Measurements from ENCODE around the gene CAMKK2. TPM values are rescaled to one million over a fixed set of nuclear protein-coding genes. Genes with fewer than 3 reads are reported as not detected.

CAMKK2 gene
- total RNA-seq, 1 experiment from 2014 or later, result 24.7 TPM

DNA sequence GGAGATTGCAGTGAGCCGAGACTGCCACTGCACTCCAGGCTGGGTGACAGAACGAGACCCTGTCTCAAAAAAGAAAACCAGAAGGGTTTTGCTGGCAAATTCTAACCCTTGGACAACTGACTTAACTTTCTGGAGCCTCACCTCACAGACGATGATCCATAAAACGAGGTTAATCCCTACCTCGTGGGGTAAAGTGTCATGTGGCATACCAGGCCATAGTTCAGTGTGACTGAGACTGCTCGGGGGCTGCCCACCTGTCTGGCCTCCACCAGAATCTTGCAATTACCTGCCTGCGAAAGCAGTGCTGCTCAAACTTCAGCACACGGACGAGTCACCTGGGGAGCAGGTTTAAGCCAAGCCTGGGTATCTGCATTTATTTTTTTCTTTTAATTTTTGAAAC is 59.7 kb downstream of the CAMKK2 start:
- Histone ChIP-seq H3K9ac (ENCODE audit: extremely low read depth, insufficient read length, low read length) (no peak overlapping the region), H2BK12ac (ENCODE audit: insufficient read length, low read depth, low read length) (no peak overlapping the region), H3K18ac (ENCODE audit: insufficient read length, low read depth, low read length) (no peak overlapping the region), H2BK20ac (ENCODE audit: low read depth, low read length, poor library complexity, severe bottlenecking) (no peak overlapping the region), H4K91ac (ENCODE audit: insufficient read length, low read depth, low read length) (no peak overlapping the region), H2AK5ac (ENCODE audit: insufficient read length, low read length) (no peak overlapping the region), H3K27me3 (ENCODE audit: insufficient read depth, low read length) (no peaks in the 10 kb centered on the region), H4K8ac (replicated peaks; ENCODE audit: insufficient read length, low read depth, low read length) (no peak overlapping the region), H3K56ac (ENCODE audit: insufficient read length, low read depth, low read length) (no peak overlapping the region), H3K9me3 (ENCODE audit: control insufficient read depth, low read depth, low read length) (no peaks in the 10 kb centered on the region), H3K27ac (ENCODE audit: insufficient read length, low read depth, low read length) (no peak overlapping the region), H3K14ac (ENCODE audit: insufficient read depth, low read length) (no peak overlapping the region), H2BK120ac (ENCODE audit: low read depth, low read length, poor library complexity, severe bottlenecking) (no peak overlapping the region), H3K79me2 (ENCODE audit: insufficient read depth, low read length) (no peaks in the 10 kb centered on the region), H3K4me1 (ENCODE audit: insufficient read depth, low read length) (peaks cover 3% of the 10 kb centered on the region; the same call in 1 of the 2 replicates), H3K79me1 (ENCODE audit: insufficient read depth, low read depth, low read length, poor library complexity, severe bottlenecking) (no peaks in the 10 kb centered on the region), H3K4ac (ENCODE audit: low read depth, low read length) (no peak overlapping the region), H4K20me1 (ENCODE audit: control insufficient read depth, insufficient read depth, insufficient read length) (no peaks in the 10 kb centered on the region), H3T11ph (ENCODE audit: low read length) (no peak overlapping the region), H3K23me2 (ENCODE audit: insufficient read length, low read depth, low read length, poor library complexity, severe bottlenecking) (no peaks in the 10 kb centered on the region), H2BK15ac (ENCODE audit: low read depth, low read length) (no peak overlapping the region), H4K5ac (ENCODE audit: insufficient read length, low read depth, low read length) (no peak overlapping the region), H3K23ac (ENCODE audit: insufficient read length, low read depth, low read length) (no peak overlapping the region), H2BK5ac (ENCODE audit: insufficient read length, low read length) (no peak overlapping the region), H2AFZ (ENCODE audit: low read length) (no peak overlapping the region), H3K4me2 (ENCODE audit: insufficient read depth, insufficient read length, low read length) (no peak overlapping the region)
- Mint-ChIP-seq H3K4me3 (no peak overlapping the region), H3K4me1 (peaks cover 25 to 40% of the 10 kb centered on the region in 2 experiments), H3K27me3 (ENCODE audit: low read depth) (no peaks in the 10 kb centered on the region), H3K9me3 (no peaks in the 10 kb centered on the region; a peak in 1 of 5 replicates), H3K36me3 (ENCODE audit: insufficient read depth in 1 of 3, low read depth in 3 of 3) (peaks cover 6 to 29% (median 17%) of the 10 kb centered on the region in 3 experiments; a peak in 6 of 7 replicates), H3K27ac (no peak overlapping the region)
- DNase-seq, result no peak
- no CpG with 5 or more reads among the region's 9 CpGs for WGBS (ENCODE audit: extremely low coverage, insufficient read length, low lambda C conversion rate)
- no peak for TF ChIP-seq CTCF (conservative IDR thresholded peaks at IDR 0.05)
